HS-5 (cell line): ENCODE results near the gene EFCAB9.
"Not testable (repeated sequence)": the region's sequence is repeated elsewhere in the genome, so short reads cannot be mapped to it uniquely, and the experiment has no call there.

Source experiments
- DNase-seq: peaks from one replicate; pipeline ENCODE4 v3.0.0-alpha.2; 2012; ENCODE audit warnings: low read depth

EFCAB9 gene

GRCh38 chr5:172193872-172194271, at the start of gene EFCAB9:
Gene EFCAB9 (plus strand): TSS chr5:172194172. CDS start chr5:172194173, 1 bp downstream.
- no peak for DNase-seq

GRCh38 chr5:172144291-172144815, 49.6 kb upstream of the EFCAB9 start:
- no peak for DNase-seq

GRCh38 chr5:172144931-172145869, 48.8 kb upstream of the EFCAB9 start:
- no peak for DNase-seq

DNA sequence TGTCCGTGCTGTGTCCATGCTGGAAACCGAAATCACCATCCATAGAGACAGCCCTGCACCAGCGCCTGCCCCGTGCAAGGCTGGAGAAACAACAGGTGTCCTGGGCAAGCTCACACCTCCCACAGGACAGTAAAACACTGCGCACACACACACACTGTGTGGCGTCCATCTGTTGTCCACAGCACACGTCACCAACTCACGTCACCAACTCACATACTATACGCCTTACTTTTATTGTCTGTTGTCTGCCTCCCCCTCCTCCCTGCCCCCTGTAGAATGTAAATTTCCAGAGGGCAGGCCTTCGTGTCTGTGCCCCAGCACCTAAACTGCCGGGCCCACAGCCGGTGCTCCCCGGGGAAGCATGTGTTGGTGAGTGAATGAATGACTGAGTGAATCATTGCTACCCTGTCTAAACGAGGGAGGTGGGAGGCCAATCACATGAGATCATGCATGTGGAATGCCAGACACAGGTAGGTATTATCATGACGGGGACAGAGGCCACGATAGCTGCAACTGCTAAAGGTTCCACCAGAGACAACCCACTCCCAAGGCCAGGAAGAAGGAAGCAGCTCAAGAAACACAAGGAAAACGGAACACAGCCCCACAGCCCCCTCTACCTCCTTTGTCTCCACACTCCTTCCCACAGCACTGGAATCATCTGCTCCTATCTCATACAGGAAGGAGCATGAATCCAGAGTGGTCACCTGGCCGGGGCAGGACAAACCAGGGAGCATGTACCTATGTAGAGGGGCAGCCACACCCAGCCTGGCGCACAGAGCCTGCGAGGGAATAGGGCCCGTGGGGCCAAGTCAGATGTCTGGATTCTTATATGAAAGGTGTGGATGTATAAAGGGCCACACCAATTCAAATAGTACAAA, 47.9 kb upstream of the EFCAB9 start:
- no peak for DNase-seq

DNA sequence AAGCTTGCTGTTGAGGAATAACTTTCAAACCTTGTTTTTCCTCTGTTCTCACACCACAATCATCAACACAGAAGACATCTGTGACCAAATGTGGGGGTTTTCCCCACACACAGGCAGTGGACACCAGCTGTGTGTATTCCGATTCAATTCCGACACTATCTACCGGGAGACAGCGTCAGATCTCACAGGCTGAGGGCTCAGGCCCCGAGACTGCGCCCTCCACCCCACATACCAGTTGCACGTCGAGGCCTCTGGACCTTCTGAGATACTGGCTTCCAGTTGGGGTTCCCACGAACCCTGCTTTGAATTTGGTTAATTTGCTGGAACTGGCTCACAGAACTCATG, 47.3 kb upstream of the EFCAB9 start:
- DNase-seq = no peak

DNA sequence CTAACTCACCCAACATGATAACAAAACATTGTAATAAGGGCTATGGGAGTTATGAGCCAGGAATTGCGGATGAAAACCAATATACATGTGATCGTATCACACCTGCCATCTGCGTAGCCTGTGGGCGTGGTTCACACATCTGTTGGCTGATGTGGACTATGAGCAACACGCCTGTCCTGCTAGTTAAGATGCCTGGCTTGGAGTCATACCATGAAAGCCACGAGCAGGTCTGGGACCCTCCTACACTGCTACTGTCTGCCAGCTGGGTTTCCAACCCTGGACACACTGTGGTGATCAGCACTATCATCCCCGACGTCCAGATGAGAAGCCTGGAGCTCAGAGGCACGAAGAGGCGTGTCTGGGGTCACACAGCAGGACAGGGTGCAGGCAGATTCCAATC, 46.1 kb upstream of the EFCAB9 start:
- DNase-seq = no peak

GRCh38 chr5:172148381-172148780, 45.6 kb upstream of the EFCAB9 start:
- no peak for DNase-seq

GRCh38 chr5:172149073-172149472, 44.9 kb upstream of the EFCAB9 start:
- no peak for DNase-seq

- DNase-seq = not testable (repeated sequence)
These were observed 44.5 kb upstream of the EFCAB9 start for GRCh38 chr5:172149481-172149880.

DNA sequence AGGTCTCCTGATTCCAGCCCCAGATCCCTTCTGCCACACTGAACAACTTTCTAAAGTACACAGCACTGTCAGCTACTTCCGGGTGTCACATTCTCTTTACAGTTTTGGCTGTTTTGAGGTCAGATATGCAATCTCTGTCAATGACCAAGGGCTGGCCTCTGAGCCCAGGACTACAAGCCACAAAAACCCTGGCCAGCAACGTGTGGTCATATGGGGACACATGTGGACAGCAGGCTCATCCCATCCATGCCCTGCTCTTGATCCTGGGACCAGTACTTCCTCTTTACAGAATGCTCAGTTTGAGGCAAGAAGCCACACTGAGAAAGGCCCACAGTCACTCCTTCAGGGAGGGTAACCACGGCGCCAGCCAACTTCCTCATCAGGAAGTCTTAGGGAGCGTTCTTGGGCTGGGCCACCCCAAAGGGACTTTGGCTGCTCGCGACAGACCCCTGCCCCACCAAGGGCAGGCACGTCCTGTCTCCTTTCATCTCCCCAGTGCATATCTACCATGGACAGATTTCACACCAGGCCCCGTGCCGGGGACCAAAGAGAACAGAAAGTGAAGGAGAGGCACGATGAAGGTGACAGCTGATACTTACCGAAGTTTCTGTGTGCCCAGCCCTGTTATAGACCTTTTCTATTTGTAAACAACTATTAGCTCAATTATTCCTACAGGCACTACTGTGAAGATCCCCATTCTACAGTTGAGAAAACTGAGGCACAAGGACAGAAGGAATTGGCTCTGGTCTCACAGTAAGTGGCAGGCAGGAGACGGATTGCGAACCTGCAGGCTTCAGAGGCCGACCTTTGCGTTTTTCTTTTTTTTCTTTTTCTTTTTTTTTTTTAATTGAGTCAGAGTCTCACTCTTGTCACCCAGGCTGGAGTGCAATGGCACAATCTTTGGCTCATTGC, 43.2 kb upstream of the EFCAB9 start:
- no peak for DNase-seq

- no peak for DNase-seq
These were observed 42.2 kb upstream of the EFCAB9 start for GRCh38 chr5:172151661-172152210.

GRCh38 chr5:172153695-172154094, 40.3 kb upstream of the EFCAB9 start:
- DNase-seq = no peak

DNA sequence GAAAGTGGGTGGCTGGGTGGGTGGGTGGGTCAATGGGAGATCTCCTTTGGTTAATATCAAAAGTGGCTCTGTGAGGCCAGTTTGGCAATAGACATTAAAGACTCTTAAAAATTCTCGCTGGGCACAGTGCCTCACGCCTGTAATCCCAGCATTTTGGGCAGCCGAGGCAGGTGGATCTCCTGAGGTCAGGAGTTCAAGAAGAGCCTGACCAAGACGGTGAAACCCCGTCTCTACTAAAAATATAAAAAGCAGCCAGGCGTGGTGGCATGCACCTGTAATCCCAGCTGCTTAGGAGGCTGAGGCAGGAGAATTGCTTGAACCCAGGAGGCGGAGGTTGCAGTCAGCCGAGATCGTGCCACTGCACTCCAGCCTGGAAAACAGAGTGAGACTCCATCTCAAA, 38.9 kb upstream of the EFCAB9 start:
- not testable (repeated sequence) for DNase-seq

- DNase-seq = no peak
These were observed 37.4 kb upstream of the EFCAB9 start for GRCh38 chr5:172156541-172156994.

DNA sequence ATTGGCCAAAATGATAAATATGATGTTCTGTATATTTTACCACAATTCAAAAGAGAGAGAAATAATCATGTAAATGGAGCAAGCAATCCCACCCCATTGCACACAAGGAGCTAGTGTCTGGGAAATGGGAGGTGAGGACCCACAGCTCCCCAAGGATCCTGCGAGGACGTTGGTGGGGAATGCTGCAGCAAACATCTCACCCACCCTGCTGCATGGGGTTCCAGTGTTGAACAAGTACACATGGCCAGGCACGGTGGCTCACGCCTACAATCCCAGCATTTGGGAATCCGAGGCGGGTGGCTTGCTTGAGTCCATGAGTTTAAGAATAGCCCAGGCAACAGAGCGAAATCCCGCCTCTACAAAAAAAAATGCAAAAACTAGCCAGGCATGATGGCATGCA, 35.0 kb upstream of the EFCAB9 start:
- DNase-seq = no peak

- no peak for DNase-seq
These were observed 33.5 kb upstream of the EFCAB9 start for GRCh38 chr5:172160506-172160905.

GRCh38 chr5:172162323-172162986, 31.5 kb upstream of the EFCAB9 start:
- no peak for DNase-seq

GRCh38 chr5:172162987-172163343, 31.0 kb upstream of the EFCAB9 start:
- no peak for DNase-seq

- no peak for DNase-seq
These were observed 30.6 kb upstream of the EFCAB9 start for GRCh38 chr5:172163346-172163745.

DNA sequence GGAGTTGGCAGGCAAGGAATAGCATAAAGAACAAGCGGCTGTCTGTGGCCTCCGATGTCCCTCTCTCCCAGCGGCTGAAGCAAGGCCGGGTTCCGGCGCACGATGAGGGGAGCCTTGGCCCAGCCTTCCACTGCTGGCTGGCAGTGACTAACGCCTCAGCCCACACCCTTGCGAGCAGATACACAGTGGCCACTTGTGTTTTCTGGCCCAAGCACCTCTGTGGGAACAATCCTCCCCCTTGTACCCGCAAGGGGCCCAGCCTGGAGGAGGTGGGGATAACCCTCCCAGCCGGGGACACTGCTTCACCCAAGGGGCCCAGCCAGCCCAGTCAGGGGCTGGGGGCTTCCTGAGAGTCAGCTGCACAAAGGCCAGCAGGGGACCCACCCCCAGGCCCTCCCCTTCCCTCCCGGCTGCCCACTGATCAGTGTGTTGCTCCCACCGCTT, 29.2 kb upstream of the EFCAB9 start:
- no peak for DNase-seq

GRCh38 chr5:172165465-172165864, 28.5 kb upstream of the EFCAB9 start:
- DNase-seq = no peak
